Subcutaneous adipose tissue (tissue), 4 donors: ENCODE results near the gene SLC25A21. TPM values are rescaled to one million over a fixed set of nuclear protein-coding genes. Genes with fewer than 3 reads are reported as not detected.

Source experiments
- CTCF ChIP-seq: fragments of 450-650 bp; IDR thresholded peaks from one replicate; pipeline ENCODE4 v1.5.1; 2016; ENCODE audit warnings: low read depth, mild to moderate bottlenecking, control low read depth, antibody characterized with exemption, moderate library complexity
- total RNA-seq, 4 donors: library from RNA; depleted of rRNA; stranded (reverse); fragments of >200 nt; gene quantifications; one replicate each; pipeline ENCODE4 v1.1.0, GENCODE V29; 2016

SLC25A21 gene
- total RNA-seq, 4 donors from 2014 or later: 0.98 to 1.1 TPM; not detected in 2

DNA sequence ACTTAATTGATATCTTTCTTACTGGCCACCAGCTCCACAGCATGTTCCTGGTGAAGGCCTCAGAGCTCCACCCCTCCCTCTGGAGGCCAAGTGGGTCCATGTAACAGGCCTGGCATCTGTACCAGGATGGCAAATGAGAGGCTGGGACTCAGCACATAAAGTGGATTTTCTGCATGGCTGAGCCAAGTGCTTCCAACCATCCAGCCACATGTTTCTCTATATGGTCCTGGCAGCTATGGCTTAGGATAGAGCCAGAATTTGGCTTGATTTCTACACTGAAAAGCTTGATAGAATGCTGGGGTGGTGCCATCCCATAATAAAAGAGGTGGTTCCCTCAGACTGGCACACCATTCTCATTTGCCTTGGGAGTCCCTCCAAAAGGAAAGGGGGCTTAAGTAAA lies 416.6 kb downstream of the SLC25A21 start:
- no peak for TF ChIP-seq CTCF

DNA sequence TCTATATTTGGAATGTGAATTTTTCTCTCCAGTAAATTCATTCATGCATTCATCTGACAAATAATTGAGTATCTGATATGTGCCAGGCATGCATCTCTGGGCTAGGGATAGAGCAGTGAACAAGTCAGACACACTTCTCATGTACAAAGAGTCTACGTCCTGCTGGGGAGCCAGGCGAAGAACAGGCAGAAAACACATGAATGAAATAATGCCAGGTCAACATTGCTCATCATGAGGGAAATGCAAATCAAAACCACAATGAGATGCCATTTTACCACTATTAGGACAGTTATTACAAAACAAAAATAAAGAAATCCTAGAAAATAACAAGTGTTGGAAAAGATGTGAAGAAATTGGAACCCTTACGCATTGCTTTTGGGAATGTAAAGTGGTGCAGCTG lies 420.5 kb downstream of the SLC25A21 start:
- TF ChIP-seq CTCF: no peak

- no peak for TF ChIP-seq CTCF
These were observed 421.3 kb downstream of the SLC25A21 start for GRCh38 chr14:36751106-36751505.

DNA sequence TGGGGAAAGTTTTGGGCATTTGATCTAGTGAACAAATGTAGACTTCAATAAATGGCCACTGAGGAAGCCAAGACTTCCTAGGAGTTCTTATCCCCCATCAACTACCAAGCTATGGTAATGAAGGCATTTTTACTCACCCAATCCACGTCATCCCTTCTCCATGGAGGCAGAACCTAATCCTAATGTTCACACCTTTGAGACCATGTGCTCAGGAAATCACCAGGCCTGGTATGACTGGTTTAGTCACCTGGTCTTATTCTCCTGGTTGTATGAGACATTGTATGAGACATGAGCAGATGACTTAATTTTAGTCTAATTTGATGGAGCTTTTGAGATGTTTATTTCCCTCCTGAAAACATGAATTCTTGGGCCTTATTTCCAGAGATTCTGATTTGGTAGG lies 422.2 kb downstream of the SLC25A21 start:
- TF ChIP-seq CTCF: no peak

DNA sequence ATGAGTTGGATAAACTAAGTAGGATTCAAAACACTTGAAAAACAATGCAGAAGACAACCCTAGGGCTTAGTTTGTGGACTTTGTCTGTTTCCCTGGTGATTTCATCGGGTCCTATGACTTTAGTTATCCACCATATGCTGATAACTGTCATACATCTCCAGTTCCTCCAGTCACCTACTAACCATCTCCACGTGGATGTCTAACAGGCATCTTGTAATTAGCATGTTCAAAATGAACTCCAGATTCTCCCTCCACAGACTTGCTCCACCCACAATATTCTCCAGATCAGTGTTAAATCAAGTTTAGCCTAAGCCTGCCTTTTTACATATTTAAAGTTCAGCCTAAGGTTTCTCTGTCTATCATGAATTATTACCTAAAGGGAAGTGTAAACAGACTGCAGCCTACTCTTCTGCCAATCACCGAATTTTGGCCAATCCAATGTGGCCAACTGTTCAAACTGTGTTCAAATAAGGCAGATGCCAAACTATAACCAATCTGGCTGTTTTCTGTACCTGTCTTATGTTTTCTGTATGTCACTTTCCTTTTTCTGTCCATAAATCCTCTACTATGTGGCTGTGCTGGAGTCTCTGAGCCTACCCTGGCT lies 423.7 kb downstream of the SLC25A21 start:
- no peak for TF ChIP-seq CTCF

- no peak for TF ChIP-seq CTCF
These were observed 424.8 kb downstream of the SLC25A21 start for GRCh38 chr14:36747411-36748184.

DNA sequence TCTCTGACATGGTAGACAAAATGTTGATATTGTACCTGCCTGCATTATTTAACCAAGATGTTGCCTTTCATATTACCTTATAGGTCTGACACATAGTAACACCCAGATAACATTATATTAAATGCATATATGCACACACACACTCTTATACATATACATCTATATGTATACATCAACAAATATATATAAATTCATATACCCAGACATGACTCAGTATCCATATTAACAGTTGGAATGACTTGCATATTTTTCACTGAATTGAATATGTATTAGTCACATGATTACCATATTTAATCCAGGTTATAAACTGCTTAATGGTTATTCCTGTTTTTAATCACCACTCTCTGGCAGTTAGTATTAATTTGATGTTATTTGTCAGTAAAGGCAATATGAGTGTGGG lies 425.5 kb downstream of the SLC25A21 start:
- TF ChIP-seq CTCF: no peak
